Measurements from ENCODE around the gene ARFGAP1.

The ARFGAP1 gene

DNA sequence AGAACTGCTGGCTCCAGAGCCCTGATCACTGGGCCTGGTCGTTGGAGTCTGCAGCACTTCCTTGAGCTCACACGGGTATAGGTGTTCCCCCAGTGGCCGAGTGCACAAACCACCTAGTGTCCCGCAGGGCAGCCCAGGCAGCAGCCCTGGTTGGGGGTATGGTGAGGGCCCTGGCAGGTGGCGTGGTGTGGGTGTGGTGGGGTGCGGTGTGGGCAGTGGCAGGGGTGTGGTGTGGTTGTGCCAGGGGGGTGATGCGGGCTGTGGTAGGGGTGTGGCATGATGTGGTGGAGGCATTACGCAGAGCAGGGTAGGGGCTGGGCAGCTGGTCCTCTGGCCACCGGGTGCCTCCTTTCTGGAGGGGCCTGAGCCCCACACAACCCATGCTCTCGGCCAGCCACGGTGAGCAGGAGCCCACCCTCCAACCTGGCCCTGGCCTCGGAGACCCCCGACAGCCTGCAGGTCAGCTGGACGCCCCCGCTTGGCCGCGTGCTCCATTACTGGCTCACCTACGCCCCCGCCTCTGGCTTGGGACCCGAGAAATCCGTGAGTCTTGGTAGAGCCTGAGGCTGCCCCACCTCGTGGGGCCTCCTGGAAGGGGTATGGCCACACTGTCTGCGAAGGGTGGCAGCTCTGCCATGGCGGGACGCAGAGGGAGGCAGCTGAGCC is 40.9 kb downstream of the ARFGAP1 start:
- TF ChIP-seq, protein P1, sequence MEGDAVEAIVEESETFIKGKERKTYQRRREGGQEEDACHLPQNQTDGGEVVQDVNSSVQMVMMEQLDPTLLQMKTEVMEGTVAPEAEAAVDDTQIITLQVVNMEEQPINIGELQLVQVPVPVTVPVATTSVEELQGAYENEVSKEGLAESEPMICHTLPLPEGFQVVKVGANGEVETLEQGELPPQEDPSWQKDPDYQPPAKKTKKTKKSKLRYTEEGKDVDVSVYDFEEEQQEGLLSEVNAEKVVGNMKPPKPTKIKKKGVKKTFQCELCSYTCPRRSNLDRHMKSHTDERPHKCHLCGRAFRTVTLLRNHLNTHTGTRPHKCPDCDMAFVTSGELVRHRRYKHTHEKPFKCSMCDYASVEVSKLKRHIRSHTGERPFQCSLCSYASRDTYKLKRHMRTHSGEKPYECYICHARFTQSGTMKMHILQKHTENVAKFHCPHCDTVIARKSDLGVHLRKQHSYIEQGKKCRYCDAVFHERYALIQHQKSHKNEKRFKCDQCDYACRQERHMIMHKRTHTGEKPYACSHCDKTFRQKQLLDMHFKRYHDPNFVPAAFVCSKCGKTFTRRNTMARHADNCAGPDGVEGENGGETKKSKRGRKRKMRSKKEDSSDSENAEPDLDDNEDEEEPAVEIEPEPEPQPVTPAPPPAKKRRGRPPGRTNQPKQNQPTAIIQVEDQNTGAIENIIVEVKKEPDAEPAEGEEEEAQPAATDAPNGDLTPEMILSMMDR (IDR thresholded peaks at IDR 0.05; ENCODE audit: low read depth, low read length): no peak
- no peak for DNase-seq (ENCODE audit: low read depth, low spot score)
- in situ Hi-C loops (cut with HindIII; ENCODE audit: low sequenced_read_pairs): no loop called here
- H3K4me3 ChIP-seq (ENCODE audit: low read depth, low read length): no peak overlapping the region

DNA sequence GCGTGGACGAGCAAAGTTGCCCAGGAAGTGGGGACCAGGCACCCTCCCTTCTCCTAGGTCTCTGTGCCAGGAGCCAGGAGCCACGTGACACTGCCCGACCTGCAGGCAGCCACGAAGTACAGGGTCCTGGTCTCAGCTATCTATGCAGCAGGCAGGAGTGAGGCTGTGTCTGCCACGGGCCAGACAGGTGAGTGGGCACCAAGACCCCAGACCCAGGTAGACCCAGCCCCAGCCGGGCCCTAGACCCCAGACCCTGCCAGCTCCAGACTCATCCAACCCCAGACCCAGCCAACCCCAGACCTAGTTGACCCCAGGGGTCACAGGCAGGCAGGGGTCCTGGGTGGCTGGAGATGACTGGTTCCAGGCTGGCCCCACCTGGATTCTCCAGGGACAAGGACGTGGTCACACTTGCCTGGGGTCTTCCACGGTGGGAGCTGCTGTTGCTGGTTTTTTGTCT is 41.4 kb downstream of the ARFGAP1 start:
- TF ChIP-seq, protein P1 (IDR thresholded peaks at IDR 0.05; ENCODE audit: low read depth, low read length): no peak
- no peak overlapping the region for H3K4me3 ChIP-seq (ENCODE audit: low read depth, low read length)
- no peak for DNase-seq (ENCODE audit: low read depth, low spot score)
- in situ Hi-C loops (cut with HindIII; ENCODE audit: low sequenced_read_pairs): no loop called here

DNA sequence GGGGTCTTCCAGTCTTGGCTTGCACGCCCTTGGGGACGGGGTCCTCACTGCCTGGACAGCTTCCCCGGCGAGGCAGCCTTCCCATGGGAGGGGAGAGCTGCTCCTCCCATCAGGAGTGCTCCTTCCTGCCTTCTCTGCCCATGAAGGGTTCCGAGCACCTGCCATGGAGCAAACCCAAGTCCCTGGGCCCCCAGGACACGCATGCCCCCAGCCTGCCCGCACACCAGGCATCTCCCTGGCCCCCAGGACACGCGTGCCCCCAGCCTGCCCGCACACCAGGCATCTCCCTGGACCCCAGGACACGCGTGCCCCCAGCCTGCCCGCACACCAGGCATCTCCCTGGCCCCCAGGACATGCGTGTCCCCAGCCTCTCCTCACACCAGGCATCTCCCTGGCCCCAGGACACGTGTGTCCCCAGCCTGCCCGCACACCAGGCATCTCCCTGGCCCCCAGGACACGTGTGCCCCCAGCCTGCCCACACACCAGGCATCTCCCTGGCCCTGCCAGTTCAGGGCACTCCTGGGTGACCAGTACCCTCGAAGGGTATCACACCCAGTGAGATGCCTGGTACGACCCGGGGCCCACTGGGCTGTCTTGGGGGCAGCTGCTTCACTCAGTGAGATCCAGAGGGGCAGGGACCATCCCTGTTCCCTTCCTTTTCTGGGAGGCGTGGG is 42.1 kb downstream of the ARFGAP1 start:
- TF ChIP-seq, protein P1 (IDR thresholded peaks at IDR 0.05; ENCODE audit: low read depth, low read length): no peak
- H3K4me3 ChIP-seq (ENCODE audit: low read depth, low read length): no peak overlapping the region
- DNase-seq (ENCODE audit: low read depth, low spot score): no peak
- in situ Hi-C loops (cut with HindIII; ENCODE audit: low sequenced_read_pairs): no loop called here

DNA sequence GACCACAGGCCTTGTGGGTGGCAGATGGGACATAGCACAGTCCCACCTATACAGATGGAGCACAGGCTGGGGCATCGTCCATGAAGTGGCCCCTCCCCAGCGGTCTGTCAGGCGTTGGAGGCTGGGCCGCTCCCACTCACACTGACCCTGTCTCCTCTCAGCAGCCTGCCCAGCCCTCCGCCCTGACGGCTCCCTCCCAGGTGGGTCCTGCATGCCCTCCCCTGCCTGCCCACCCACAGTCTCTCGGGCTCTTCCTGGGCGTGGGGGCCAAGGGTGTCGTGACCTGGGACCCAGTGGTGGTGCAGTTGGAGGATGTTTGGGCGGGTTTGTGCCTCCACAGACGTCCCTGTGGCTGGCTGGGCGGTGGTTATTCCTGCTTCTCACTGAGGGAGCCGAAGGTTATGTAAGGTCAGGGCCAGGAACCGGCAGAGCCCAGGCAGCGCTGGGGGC is 42.7 kb downstream of the ARFGAP1 start:
- DNase-seq (ENCODE audit: low read depth, low spot score): no peak
- in situ Hi-C loops (cut with HindIII; ENCODE audit: low sequenced_read_pairs): no loop called here
- H3K4me3 ChIP-seq (ENCODE audit: low read depth, low read length): no peak overlapping the region
- TF ChIP-seq, protein P1 (IDR thresholded peaks at IDR 0.05; ENCODE audit: low read depth, low read length): no peak

DNA sequence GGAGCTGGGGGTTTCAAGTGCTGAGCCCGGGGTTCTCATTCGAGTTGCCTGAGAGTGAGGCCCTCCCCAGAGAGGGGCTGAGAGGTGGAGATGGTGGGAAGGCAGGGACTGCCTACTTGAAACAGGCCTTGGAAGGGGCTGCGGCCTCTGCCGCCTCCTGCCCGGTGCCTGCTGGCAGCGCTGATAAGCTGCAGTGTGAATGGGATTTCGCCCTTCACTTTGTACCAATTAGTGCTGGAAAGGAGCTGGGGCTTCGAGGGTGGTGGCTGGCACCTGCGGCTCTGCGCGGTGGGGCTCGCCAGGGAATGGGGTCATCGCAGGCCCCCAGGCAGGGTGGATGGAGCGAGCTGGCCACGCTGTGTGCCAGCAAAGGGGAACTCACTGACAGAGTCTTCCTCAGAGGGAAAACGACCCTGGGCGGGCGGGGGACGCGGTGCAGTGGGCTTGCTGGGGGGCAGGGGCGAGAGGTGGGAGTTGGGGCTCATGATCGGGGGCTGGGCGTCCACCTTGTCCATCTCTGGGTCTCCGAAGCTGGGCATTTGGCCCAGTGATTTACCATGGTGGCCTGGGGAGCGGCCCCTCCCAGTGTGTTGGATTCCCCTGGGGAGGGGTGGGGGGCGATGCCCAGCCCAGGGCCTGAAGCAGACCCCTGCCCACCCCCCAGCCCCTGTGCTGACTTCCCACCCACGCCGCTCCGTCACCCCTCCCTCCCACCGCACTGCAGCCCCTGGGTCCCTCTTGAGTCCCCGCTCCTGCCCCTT is 43.3 kb downstream of the ARFGAP1 start:
- DNase-seq (ENCODE audit: low read depth, low spot score): no peak
- TF ChIP-seq, protein P1 (IDR thresholded peaks at IDR 0.05; ENCODE audit: low read depth, low read length): no peak
- H3K4me3 ChIP-seq (ENCODE audit: low read depth, low read length): no peak overlapping the region
- in situ Hi-C loops (cut with HindIII; ENCODE audit: low sequenced_read_pairs): no loop called here

DNA sequence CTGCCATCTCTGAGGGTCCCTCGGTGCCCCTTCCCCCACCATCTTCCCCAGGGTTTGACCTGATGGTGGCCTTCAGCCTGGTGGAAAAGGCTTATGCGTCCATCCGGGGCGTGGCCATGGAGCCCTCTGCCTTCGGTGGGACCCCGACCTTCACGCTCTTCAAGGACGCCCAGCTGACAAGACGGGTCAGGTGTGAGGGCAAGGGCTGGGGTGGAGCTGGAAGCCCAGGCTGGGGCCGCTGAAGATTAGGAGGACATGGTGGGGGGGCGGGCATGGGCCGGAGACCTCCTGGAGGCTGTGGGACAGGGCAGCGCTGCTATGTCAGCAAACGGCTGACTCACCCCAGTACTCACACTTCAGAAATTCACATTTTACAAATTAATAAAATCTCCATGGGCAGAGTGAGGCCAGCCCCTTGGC is 43.9 kb downstream of the ARFGAP1 start:
- TF ChIP-seq, protein P1 (IDR thresholded peaks at IDR 0.05; ENCODE audit: low read depth, low read length): no peak
- no peak overlapping the region for H3K4me3 ChIP-seq (ENCODE audit: low read depth, low read length)
- in situ Hi-C loops (cut with HindIII; ENCODE audit: low sequenced_read_pairs): no loop called here
- no peak for DNase-seq (ENCODE audit: low read depth, low spot score)
